MCF 10A (cell line): ENCODE data around the gene OR56A3. TPM values are rescaled to one million over a fixed set of nuclear protein-coding genes. Genes with fewer than 3 reads are reported as not detected.

Experiments used
- BruUV-seq: library from RNA; stranded (reverse); fragments of 400-500 nt; replicated peaks from 2 replicates; lab custom pipeline; 2021; lab: Mats Ljungman, UMichigan
- CTCF ChIA-PET: fragments of 300-600 bp; sonication (Branson Sonifier 250); formaldehyde crosslinking; extraction: SDS; loops from one replicate; lab custom pipeline; 2021; ENCODE audit warnings: antibody characterized with exemption, inconsistent platforms; lab: Yijun Ruan, JAX
- POLR2A ChIA-PET: fragments of 300-600, 350-650 bp; sonication (Branson Sonifier 250); formaldehyde crosslinking; extraction: SDS; loops from one replicate; lab custom pipeline; 2020; ENCODE audit warnings: antibody characterized with exemption, inconsistent platforms; lab: Yijun Ruan, JAX
- DNase-seq: peaks from one replicate; pipeline ENCODE4 v3.0.0-alpha.2; 2018; ENCODE audit not compliant: unreplicated experiment
- H3K27ac Mint-ChIP-seq: one replicate; pipeline ENCODE4 v1.8.0; 2022; ENCODE audit warnings: mild to moderate bottlenecking, low read depth, mixed read lengths; ENCODE audit not compliant: unreplicated experiment
- H3K27me3 Mint-ChIP-seq: one replicate; pipeline ENCODE4 v1.8.0; 2022; ENCODE audit warnings: mixed read lengths; ENCODE audit not compliant: insufficient read depth, unreplicated experiment
- H3K36me3 Mint-ChIP-seq: one replicate; pipeline ENCODE4 v1.8.0; 2022; ENCODE audit warnings: mild to moderate bottlenecking, moderate library complexity, mixed read lengths; ENCODE audit not compliant: insufficient read depth, unreplicated experiment
- H3K4me1 Mint-ChIP-seq: one replicate; pipeline ENCODE4 v1.8.0; 2022; ENCODE audit warnings: mixed read lengths; ENCODE audit not compliant: insufficient read depth, unreplicated experiment
- H3K4me3 Mint-ChIP-seq: one replicate; pipeline ENCODE4 v1.8.0; 2022; ENCODE audit warnings: mild to moderate bottlenecking, moderate library complexity, mixed read lengths; ENCODE audit not compliant: unreplicated experiment
- H3K9me3 Mint-ChIP-seq: one replicate; pipeline ENCODE4 v1.8.0; 2022; ENCODE audit warnings: mixed read lengths; ENCODE audit not compliant: unreplicated experiment
- intact Hi-C: fragments of 100-400 bp; cut with micrococcal nuclease; formaldehyde crosslinking; loops from 2 replicates; pipeline ENCODE4 v1.14.1; 2022
- total RNA-seq: library from RNA; stranded (reverse); gene quantifications from 2 replicates; pipeline ENCODE4 v1.2.3, GENCODE V29; 2022
- TF ChIP-seq, protein P1 (sequence below): fragments of 200-600 bp; IDR thresholded peaks from one replicate; pipeline ENCODE4 v1.8.0; 2022; ENCODE audit warnings: antibody characterized with exemption, mild to moderate bottlenecking; ENCODE audit not compliant: unreplicated experiment

OR56A3 gene
- total RNA-seq, 1 experiment from 2014 or later, result not detected

- ChIA-PET CTCF (interaction anchor here (0.6 to 2.2 kb wide), 5 partner anchors 8 to 368 kb away, joined by 3 to 10 read pairs (median 4); no protein-coding TSS in a partner anchor), POLR2A (interaction anchor here (0.5 kb wide), 1 partner anchor 625 kb away, joined by 4 read pairs; the partner anchor contains the start of gene TPP1)
- TF ChIP-seq, protein P1, sequence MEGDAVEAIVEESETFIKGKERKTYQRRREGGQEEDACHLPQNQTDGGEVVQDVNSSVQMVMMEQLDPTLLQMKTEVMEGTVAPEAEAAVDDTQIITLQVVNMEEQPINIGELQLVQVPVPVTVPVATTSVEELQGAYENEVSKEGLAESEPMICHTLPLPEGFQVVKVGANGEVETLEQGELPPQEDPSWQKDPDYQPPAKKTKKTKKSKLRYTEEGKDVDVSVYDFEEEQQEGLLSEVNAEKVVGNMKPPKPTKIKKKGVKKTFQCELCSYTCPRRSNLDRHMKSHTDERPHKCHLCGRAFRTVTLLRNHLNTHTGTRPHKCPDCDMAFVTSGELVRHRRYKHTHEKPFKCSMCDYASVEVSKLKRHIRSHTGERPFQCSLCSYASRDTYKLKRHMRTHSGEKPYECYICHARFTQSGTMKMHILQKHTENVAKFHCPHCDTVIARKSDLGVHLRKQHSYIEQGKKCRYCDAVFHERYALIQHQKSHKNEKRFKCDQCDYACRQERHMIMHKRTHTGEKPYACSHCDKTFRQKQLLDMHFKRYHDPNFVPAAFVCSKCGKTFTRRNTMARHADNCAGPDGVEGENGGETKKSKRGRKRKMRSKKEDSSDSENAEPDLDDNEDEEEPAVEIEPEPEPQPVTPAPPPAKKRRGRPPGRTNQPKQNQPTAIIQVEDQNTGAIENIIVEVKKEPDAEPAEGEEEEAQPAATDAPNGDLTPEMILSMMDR, result no peak
- intact Hi-C loops, result no loop called here
- H3K36me3 Mint-ChIP-seq, result no peaks in the 10 kb centered on the region
- H3K4me3 Mint-ChIP-seq, result no peak overlapping the region
- BruUV-seq, result no TSS peak
- no peaks in the 10 kb centered on the region for H3K4me1 Mint-ChIP-seq
- H3K9me3 Mint-ChIP-seq, result no peaks in the 10 kb centered on the region
- no peak overlapping the region for H3K27ac Mint-ChIP-seq
- no peak for DNase-seq
- H3K27me3 Mint-ChIP-seq, result no peaks in the 10 kb centered on the region
These were observed 52.7 kb downstream of the OR56A3 start for GRCh38 chr11:5994791-5995190.

Other genes starting within 250 kb of the OR56A3 start
- not detected in 2 replicates for gene OR56B1, start 205.8 kb upstream of the OR56A3 start, total RNA-seq
- not detected in 2 replicates for gene OR52N4, start 188.0 kb upstream of the OR56A3 start, total RNA-seq
- not detected in 2 replicates for gene OR52N5, start 158.9 kb upstream of the OR56A3 start, total RNA-seq
- not detected in 2 replicates for gene OR52N1, start 151.0 kb upstream of the OR56A3 start, total RNA-seq
- not detected in 2 replicates for gene OR52N2, start 133.3 kb upstream of the OR56A3 start, total RNA-seq
- gene OR52E6, start 100.4 kb upstream of the OR56A3 start, total RNA-seq, result not detected in 2 replicates
- not detected in 2 replicates for gene OR52E8, start 84.6 kb upstream of the OR56A3 start, total RNA-seq
- not detected in 2 replicates for gene OR52E4, start 61.6 kb upstream of the OR56A3 start, total RNA-seq
- gene OR52E5, start 49.0 kb upstream of the OR56A3 start, total RNA-seq, result not detected in 2 replicates
- not detected in 2 replicates for gene OR56A5, start 26.2 kb downstream of the OR56A3 start, total RNA-seq
- gene OR52L1, start 44.7 kb downstream of the OR56A3 start, total RNA-seq, result not detected in 2 replicates
- not detected in 2 replicates for gene OR56A4, start 64.7 kb downstream of the OR56A3 start, total RNA-seq
- not detected in 2 replicates for gene OR56A1, start 88.5 kb downstream of the OR56A3 start, total RNA-seq
- gene OR56B4, start 165.4 kb downstream of the OR56A3 start, total RNA-seq, result not detected in 2 replicates
- gene OR52B2, start 228.1 kb downstream of the OR56A3 start, total RNA-seq, result not detected in 2 replicates